Neural cell (in vitro differentiated cells): ENCODE data around the gene ANAPC2. TPM values are rescaled to one million over a fixed set of nuclear protein-coding genes. Genes with fewer than 3 reads are reported as not detected.

ENCODE experiments used
- H2AFZ ChIP-seq: fragments of 200-600, 300-800 bp; sonication (generic), shearing (Covaris generic); 2 replicates; pipeline ENCODE4 v1.6.0; 2014; ENCODE audit warnings: low read depth, mild to moderate bottlenecking, antibody characterized with exemption, low read length, moderate library complexity
- H3F3A ChIP-seq: fragments of 200-600 bp; shearing (Covaris generic); 2 replicates; pipeline ENCODE4 v1.6.1; 2016; ENCODE audit warnings: mild to moderate bottlenecking, moderate library complexity, mixed read lengths, antibody characterized with exemption, low read length; ENCODE audit not compliant: insufficient read depth, poor library complexity, severe bottlenecking
- H3K27ac ChIP-seq: fragments of 200-600, 300-800 bp; sonication (generic), shearing (Covaris generic); 2 replicates; pipeline ENCODE4 v1.5.1; 2014; ENCODE audit warnings: mild to moderate bottlenecking, low read length, moderate library complexity
- H3K27me3 ChIP-seq: fragments of 300-800, 200-600 bp; sonication (generic), shearing (Covaris generic); 2 replicates; pipeline ENCODE4 v1.6.0; 2014; ENCODE audit warnings: mild to moderate bottlenecking, low read depth, low read length, moderate library complexity; ENCODE audit not compliant: insufficient read depth
- H3K36me3 ChIP-seq: fragments of 300-800, 200-600 bp; sonication (generic), shearing (Covaris generic); 2 replicates; pipeline ENCODE4 v1.5.1; 2014; ENCODE audit warnings: mild to moderate bottlenecking, antibody characterized with exemption, low read length, moderate library complexity; ENCODE audit not compliant: insufficient read depth
- H3K4me2 ChIP-seq: fragments of 300-800, 200-600 bp; sonication (generic), shearing (Covaris generic); 2 replicates; pipeline ENCODE4 v1.6.0; 2014; ENCODE audit warnings: mild to moderate bottlenecking, low read length
- H3K4me3 ChIP-seq: fragments of 300-800, 200-600 bp; sonication (generic), shearing (Covaris generic); 2 replicates; pipeline ENCODE4 v1.5.1; 2014; ENCODE audit warnings: mild to moderate bottlenecking, low read length, moderate library complexity
- H3K79me2 ChIP-seq: fragments of 200-600 bp; shearing (Covaris generic); replicated peaks from 2 replicates; pipeline ENCODE4 v1.6.0; 2014; ENCODE audit warnings: mild to moderate bottlenecking, low read length, moderate library complexity; ENCODE audit not compliant: insufficient read depth
- H3K9ac ChIP-seq: fragments of 300-800, 200-600 bp; sonication (generic), shearing (Covaris generic); 2 replicates; pipeline ENCODE4 v1.6.1; 2016; ENCODE audit warnings: mild to moderate bottlenecking, low read length, mixed read lengths
- H3K9me2 ChIP-seq: fragments of 200-600 bp; shearing (Covaris generic); 2 replicates; pipeline ENCODE4 v1.6.1; 2016; ENCODE audit warnings: mild to moderate bottlenecking, low read length, mixed read lengths; ENCODE audit not compliant: insufficient read depth
- H3K9me3 ChIP-seq: fragments of 200-600, 300-800 bp; sonication (generic), shearing (Covaris generic); 2 replicates; pipeline ENCODE4 v1.6.1; 2016; ENCODE audit warnings: mild to moderate bottlenecking, mixed run types, low read length, moderate library complexity, mixed read lengths
- H4K20me1 ChIP-seq: fragments of 200-600 bp; shearing (Covaris generic); 2 replicates; pipeline ENCODE4 v1.6.1; 2016; ENCODE audit warnings: mild to moderate bottlenecking, mixed run types; ENCODE audit not compliant: insufficient read depth
- CTCF ChIP-seq: fragments of 450-650 bp; IDR thresholded peaks from 2 replicates; pipeline ENCODE4 v1.5.1; 2014; ENCODE audit warnings: antibody characterized with exemption, mild to moderate bottlenecking, moderate library complexity; ENCODE audit not compliant: poor library complexity, severe bottlenecking
- EP300 ChIP-seq: fragments of 450-650 bp; conservative IDR thresholded peaks from 2 replicates; pipeline ENCODE4 v1.6.1; 2014; ENCODE audit warnings: antibody characterized with exemption, mild to moderate bottlenecking, moderate library complexity; ENCODE audit not compliant: poor library complexity, severe bottlenecking
- EZH2 ChIP-seq: fragments of 200-600, 300-800 bp; shearing (Covaris generic), sonication (generic); IDR thresholded peaks from 2 replicates; pipeline ENCODE4 v1.6.1; 2014; ENCODE audit warnings: antibody characterized with exemption, low read length, borderline replicate concordance, mild to moderate bottlenecking; ENCODE audit not compliant: insufficient read depth, poor library complexity, severe bottlenecking
- MXI1 ChIP-seq: fragments of 450-650 bp; conservative IDR thresholded peaks from 2 replicates; pipeline ENCODE4 v1.6.1; 2014; ENCODE audit warnings: antibody characterized with exemption, mild to moderate bottlenecking; ENCODE audit not compliant: poor library complexity, severe bottlenecking
- POLR2AphosphoS5 ChIP-seq: IDR thresholded peaks from 2 replicates; pipeline ENCODE4 v1.6.1; 2012
- RAD21 ChIP-seq: fragments of 450-650 bp; conservative IDR thresholded peaks from 2 replicates; pipeline ENCODE4 v1.6.1; 2014; ENCODE audit warnings: antibody characterized with exemption, mild to moderate bottlenecking, moderate library complexity
- REST ChIP-seq: IDR thresholded peaks from 2 replicates; pipeline ENCODE4 v1.6.1; 2012; ENCODE audit warnings: borderline replicate concordance
- SMC3 ChIP-seq: fragments of 450-650 bp; conservative IDR thresholded peaks from 2 replicates; pipeline ENCODE4 v1.6.1; 2014; ENCODE audit warnings: antibody characterized with exemption, mild to moderate bottlenecking, moderate library complexity; ENCODE audit not compliant: poor library complexity
- TAF1 ChIP-seq: IDR thresholded peaks from 2 replicates; pipeline ENCODE4 v1.6.1; 2012; ENCODE audit warnings: low read depth
- polyA plus RNA-seq: library from polyadenylated mRNA; depleted of rRNA; stranded (reverse); fragments of >200 nt; gene quantifications from 2 replicates; pipeline ENCODE4 v1.2.3, GENCODE V29; 2014

The ANAPC2 gene
- polyA plus RNA-seq, 1 donor from 2014 or later, result 38.1 TPM

DNA sequence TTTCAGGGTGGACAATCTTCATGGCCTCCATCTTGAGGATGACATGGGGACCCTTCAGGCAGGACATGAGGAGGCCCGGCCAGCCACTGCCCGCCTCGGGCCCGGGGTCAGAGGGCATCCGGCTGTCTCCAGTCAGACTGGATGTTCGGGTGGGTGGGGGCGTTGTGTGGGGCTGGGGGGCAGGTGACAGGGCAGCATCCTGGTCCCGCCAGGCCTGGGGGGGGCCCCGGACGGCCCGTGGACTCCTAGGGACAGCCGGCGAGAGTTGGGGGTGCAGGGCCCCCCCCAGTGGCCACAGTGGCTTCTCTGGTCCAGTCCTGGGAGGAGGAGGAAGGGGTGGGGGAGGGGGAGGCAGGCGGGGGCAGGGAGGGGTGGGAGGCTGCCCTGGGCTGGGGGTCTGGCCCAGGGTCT is 32.7 kb upstream of the ANAPC2 start:
- no peak for TF ChIP-seq EP300
- no peak for TF ChIP-seq RAD21
- no peak for TF ChIP-seq MXI1
- no peak for TF ChIP-seq EZH2
- no peak for TF ChIP-seq SMC3
- TF ChIP-seq REST, result no peak
- no peak for TF ChIP-seq TAF1
- no peak for TF ChIP-seq CTCF
- TF ChIP-seq POLR2AphosphoS5, result no peak
- H3F3A ChIP-seq, result no peaks in the 10 kb centered on the region
- H3K9ac ChIP-seq, result peak overlapping the region; percentile 72
- H3K27ac ChIP-seq, result no peak overlapping the region
- H3K4me2 ChIP-seq, result no peak overlapping the region
- no peaks in the 10 kb centered on the region for H3K27me3 ChIP-seq
- no peak overlapping the region for H2AFZ ChIP-seq
- no peaks in the 10 kb centered on the region for H4K20me1 ChIP-seq
- H3K79me2 ChIP-seq, result no peaks in the 10 kb centered on the region
- H3K36me3 ChIP-seq, result no peaks in the 10 kb centered on the region
- H3K4me3 ChIP-seq, result peak overlapping the region; percentile 77
- H3K9me3 ChIP-seq, result no peaks in the 10 kb centered on the region
- H3K9me2 ChIP-seq, result no peaks in the 10 kb centered on the region

DNA sequence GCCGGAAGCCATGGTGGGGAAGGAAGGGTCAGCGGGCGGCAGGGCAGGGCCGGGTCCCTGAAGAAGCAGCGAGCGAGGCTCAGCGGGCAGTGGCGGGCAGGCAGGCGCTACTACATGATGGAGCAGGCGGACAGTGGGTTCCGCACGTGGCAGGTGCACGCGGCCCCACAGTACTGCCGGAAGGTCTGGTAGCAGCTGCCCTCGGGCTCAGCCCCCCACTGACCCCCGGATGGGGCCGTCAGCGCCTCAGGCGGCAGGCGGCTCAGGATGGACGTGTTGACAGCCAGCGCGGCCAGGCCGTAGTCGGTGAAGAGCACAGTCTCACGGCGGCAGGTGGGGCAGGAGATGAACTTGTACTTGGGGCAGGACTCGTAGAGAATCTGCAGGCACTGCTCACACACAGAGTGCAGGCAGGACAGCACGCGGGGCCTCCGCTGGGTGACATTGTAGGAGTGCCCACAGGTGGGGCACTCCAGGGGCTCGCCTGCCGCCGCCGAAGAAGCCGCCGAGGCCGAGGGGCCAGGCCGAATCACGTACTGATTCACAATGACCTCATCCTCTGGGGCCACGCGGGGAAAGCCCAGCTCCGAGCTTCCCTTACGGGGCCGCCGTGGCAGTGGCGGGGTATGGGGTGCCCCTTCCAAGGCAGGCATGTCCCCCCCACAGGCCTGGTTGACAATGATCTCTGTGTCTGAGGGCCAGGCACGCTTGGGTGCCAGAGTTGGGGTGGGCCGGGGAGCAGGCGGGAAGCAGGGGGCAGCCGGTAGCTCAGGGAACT is 32.1 kb upstream of the ANAPC2 start:
- no peaks in the 10 kb centered on the region for H3K9me2 ChIP-seq
- no peaks in the 10 kb centered on the region for H3K36me3 ChIP-seq
- no peak overlapping the region for H3K9ac ChIP-seq
- H2AFZ ChIP-seq, result no peak overlapping the region
- TF ChIP-seq POLR2AphosphoS5, result no peak
- no peak for TF ChIP-seq CTCF
- no peak for TF ChIP-seq SMC3
- no peak for TF ChIP-seq MXI1
- no peak for TF ChIP-seq TAF1
- no peaks in the 10 kb centered on the region for H3K79me2 ChIP-seq
- no peaks in the 10 kb centered on the region for H3K27me3 ChIP-seq
- no peak overlapping the region for H3K27ac ChIP-seq
- H4K20me1 ChIP-seq, result no peaks in the 10 kb centered on the region
- no peaks in the 10 kb centered on the region for H3K9me3 ChIP-seq
- peak overlapping the region; percentile 77 for H3K4me3 ChIP-seq
- no peaks in the 10 kb centered on the region for H3F3A ChIP-seq
- no peak overlapping the region for H3K4me2 ChIP-seq
